OCI-LY3 (cell line): ENCODE results near the gene IFI27.

Experiments used
- EZH2phosphoT487 ChIP-seq: fragments of 200-600 bp; shearing (Covaris generic); IDR thresholded peaks from 2 replicates; pipeline ENCODE4 v1.6.1; 2018; ENCODE audit warnings: antibody characterized with exemption, mixed run types, low read depth
- TF ChIP-seq, protein P1 (sequence below): fragments of 200-600, 300-600 bp; sonication (generic); IDR thresholded peaks from 2 replicates; pipeline ENCODE4 v1.5.1; 2014; ENCODE audit warnings: antibody characterized with exemption, low read length, low read depth

DNA sequence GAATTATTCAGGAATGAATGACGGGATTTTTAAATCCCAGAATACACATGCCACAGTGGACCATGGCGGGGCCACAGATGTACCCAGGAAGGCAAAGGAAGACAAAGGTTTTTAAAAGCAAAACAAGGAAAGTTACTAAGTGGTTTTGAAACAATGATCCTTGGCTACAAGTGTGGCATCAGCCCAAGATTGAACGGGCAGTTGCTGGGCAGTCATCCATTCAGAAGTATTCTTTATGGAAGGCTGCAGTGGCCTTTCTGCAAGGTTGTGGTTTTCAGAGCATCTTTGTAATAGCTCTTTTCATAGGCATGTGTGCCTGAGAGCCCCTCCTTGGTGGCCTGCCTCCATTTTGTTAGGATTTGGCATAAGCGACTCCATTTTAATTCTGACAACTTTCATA is 13.4 kb upstream of the IFI27 start:
- TF ChIP-seq, protein P1, sequence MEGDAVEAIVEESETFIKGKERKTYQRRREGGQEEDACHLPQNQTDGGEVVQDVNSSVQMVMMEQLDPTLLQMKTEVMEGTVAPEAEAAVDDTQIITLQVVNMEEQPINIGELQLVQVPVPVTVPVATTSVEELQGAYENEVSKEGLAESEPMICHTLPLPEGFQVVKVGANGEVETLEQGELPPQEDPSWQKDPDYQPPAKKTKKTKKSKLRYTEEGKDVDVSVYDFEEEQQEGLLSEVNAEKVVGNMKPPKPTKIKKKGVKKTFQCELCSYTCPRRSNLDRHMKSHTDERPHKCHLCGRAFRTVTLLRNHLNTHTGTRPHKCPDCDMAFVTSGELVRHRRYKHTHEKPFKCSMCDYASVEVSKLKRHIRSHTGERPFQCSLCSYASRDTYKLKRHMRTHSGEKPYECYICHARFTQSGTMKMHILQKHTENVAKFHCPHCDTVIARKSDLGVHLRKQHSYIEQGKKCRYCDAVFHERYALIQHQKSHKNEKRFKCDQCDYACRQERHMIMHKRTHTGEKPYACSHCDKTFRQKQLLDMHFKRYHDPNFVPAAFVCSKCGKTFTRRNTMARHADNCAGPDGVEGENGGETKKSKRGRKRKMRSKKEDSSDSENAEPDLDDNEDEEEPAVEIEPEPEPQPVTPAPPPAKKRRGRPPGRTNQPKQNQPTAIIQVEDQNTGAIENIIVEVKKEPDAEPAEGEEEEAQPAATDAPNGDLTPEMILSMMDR, result no peak
- TF ChIP-seq EZH2phosphoT487, result no peak
